PC-9 (cell line): ENCODE results near the gene VANGL1. TPM values are rescaled to one million over a fixed set of nuclear protein-coding genes. Genes with fewer than 3 reads are reported as not detected.

ENCODE experiments used
- BruUV-seq: library from RNA; stranded (reverse); fragments of 400-500 nt; replicated peaks from 2 replicates; lab custom pipeline; 2021; lab: Mats Ljungman, UMichigan
- CTCF ChIA-PET: fragments of 300-600 bp; sonication (Branson Sonifier 250); formaldehyde crosslinking; loops from one replicate; lab custom pipeline; 2022; ENCODE audit warnings: antibody characterized with exemption; lab: Charles Lee
- POLR2A ChIA-PET: fragments of 300-600 bp; sonication (Branson Sonifier 250); formaldehyde crosslinking; loops from one replicate; lab custom pipeline; 2022; ENCODE audit warnings: antibody characterized with exemption; ENCODE audit not compliant: unreplicated experiment; lab: Charles Lee
- DNase-seq, 2 experiments: peaks; one replicate each; pipeline versions ENCODE4 v3.0.0 to v3.0.0-alpha.2; 2015 to 2022; ENCODE audit warnings: mixed read lengths in 1 of 2
- H2AFZ ChIP-seq: fragments of 200-600 bp; sonication (generic); 2 replicates; pipeline ENCODE4 v1.8.1; 2017; ENCODE audit warnings: antibody characterized with exemption
- H3F3A ChIP-seq: fragments of 200-600 bp; sonication (generic); 2 replicates; pipeline ENCODE4 v1.8.1; 2017; ENCODE audit warnings: antibody characterized with exemption, mild to moderate bottlenecking, low read depth; ENCODE audit not compliant: insufficient read depth
- H3K27ac ChIP-seq: fragments of 200-600 bp; sonication (generic); 2 replicates; pipeline ENCODE4 v1.6.1; 2016; ENCODE audit warnings: mixed run types
- H3K27me3 ChIP-seq: fragments of 200-600 bp; sonication (generic); 2 replicates; pipeline ENCODE4 v1.6.1; 2016; ENCODE audit warnings: low read depth, mixed run types; ENCODE audit not compliant: insufficient read depth
- H3K36me3 ChIP-seq: fragments of 200-600 bp; sonication (generic); 2 replicates; pipeline ENCODE4 v1.6.1; 2016; ENCODE audit warnings: low read depth, mixed run types
- H3K4me1 ChIP-seq: fragments of 200-600 bp; sonication (generic); replicated peaks from 2 replicates; pipeline ENCODE4 v1.6.1; 2016; ENCODE audit warnings: mixed run types; ENCODE audit not compliant: insufficient read depth
- H3K4me2 ChIP-seq: fragments of 200-600 bp; sonication (generic); 2 replicates; pipeline ENCODE4 v1.6.1; 2017; ENCODE audit warnings: mixed run types
- H3K4me3 ChIP-seq: fragments of 200-600 bp; sonication (generic); 2 replicates; pipeline ENCODE4 v1.6.1; 2016; ENCODE audit warnings: mixed run types
- H3K79me2 ChIP-seq: fragments of 200-600 bp; sonication (generic); 2 replicates; pipeline ENCODE4 v1.6.1; 2017; ENCODE audit warnings: low read depth, mixed run types
- H3K9me2 ChIP-seq: fragments of 200-600 bp; sonication (generic); 2 replicates; pipeline ENCODE4 v1.8.1; 2017; ENCODE audit warnings: mild to moderate bottlenecking; ENCODE audit not compliant: insufficient read depth
- H3K9me3 ChIP-seq: fragments of 200-600 bp; sonication (generic); 2 replicates; pipeline ENCODE4 v1.8.1; 2016; ENCODE audit warnings: low read depth; ENCODE audit not compliant: insufficient read depth
- H4K20me1 ChIP-seq: fragments of 200-600 bp; sonication (generic); 2 replicates; pipeline ENCODE4 v1.8.1; 2017; ENCODE audit not compliant: insufficient read depth
- EZH2 ChIP-seq: fragments of 200-600 bp; sonication (generic); IDR thresholded peaks from 2 replicates; pipeline ENCODE4 v1.8.0; 2017; ENCODE audit warnings: antibody characterized with exemption, low read depth
- intact Hi-C: fragments of 100-400 bp; cut with micrococcal nuclease; formaldehyde crosslinking; loops from one replicate; pipeline ENCODE4 v1.10.0; 2022; ENCODE audit not compliant: unreplicated experiment
- total RNA-seq: library from RNA; stranded (reverse); gene quantifications from 2 replicates; pipeline ENCODE4 v1.2.3, GENCODE V29; 2021
- TF ChIP-seq, protein P1 (sequence below): fragments of 200-600 bp; sonication (generic); conservative IDR thresholded peaks from 2 replicates; pipeline ENCODE4 v1.6.1; 2017; ENCODE audit warnings: mixed run types, antibody characterized with exemption, mild to moderate bottlenecking, moderate library complexity

Gene VANGL1
- total RNA-seq, 1 experiment from 2014 or later = 43.0 TPM

DNA sequence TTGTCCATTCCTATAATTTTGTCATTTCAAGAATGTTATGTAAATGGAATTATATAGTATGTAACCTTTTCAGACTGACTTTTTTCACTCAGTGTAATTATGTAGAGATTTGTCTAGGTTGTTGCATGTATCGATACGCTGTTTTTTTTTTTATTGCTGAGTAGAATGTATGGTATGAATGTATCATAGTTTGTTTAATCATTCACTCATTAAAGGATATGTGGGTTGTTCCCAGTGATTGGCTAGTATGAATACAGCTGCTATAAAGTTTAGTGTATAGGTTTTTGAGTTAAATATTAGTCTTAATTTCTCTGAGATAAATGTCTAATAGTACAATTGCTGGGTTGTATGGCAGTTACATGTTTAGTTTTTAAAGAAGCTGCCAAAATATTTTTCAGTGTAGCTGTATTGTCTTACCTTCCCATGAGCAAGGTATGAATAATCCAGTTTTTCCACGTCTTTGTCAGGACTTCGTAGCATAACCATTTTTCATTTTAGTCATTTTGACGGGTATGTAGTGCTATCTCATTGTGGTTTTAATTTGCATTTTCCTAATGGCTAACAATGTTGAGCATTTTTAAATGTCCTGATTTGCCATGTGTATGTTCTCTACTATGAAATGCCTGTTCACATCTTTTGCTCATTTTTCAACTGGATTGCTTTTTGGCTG, 104.4 kb downstream of the VANGL1 start:
- no TSS peak for BruUV-seq
- Histone ChIP-seq H3K4me1 (peaks cover 15% of the 10 kb centered on the region), H3K4me2 (no peak overlapping the region), H3K27ac (no peak overlapping the region), H3K9me3 (no peaks in the 10 kb centered on the region), H3K36me3 (no peaks in the 10 kb centered on the region), H3K27me3 (no peaks in the 10 kb centered on the region), H3K79me2 (no peaks in the 10 kb centered on the region), H2AFZ (no peak overlapping the region), H3F3A (no peaks in the 10 kb centered on the region; the same call in 1 of the 2 replicates), H3K4me3 (no peak overlapping the region), H4K20me1 (no peaks in the 10 kb centered on the region), H3K9me2 (no peaks in the 10 kb centered on the region)
- ChIA-PET POLR2A (no interaction called here), CTCF (no interaction called here)
- DNase-seq = no peak
- TF ChIP-seq, protein P1, sequence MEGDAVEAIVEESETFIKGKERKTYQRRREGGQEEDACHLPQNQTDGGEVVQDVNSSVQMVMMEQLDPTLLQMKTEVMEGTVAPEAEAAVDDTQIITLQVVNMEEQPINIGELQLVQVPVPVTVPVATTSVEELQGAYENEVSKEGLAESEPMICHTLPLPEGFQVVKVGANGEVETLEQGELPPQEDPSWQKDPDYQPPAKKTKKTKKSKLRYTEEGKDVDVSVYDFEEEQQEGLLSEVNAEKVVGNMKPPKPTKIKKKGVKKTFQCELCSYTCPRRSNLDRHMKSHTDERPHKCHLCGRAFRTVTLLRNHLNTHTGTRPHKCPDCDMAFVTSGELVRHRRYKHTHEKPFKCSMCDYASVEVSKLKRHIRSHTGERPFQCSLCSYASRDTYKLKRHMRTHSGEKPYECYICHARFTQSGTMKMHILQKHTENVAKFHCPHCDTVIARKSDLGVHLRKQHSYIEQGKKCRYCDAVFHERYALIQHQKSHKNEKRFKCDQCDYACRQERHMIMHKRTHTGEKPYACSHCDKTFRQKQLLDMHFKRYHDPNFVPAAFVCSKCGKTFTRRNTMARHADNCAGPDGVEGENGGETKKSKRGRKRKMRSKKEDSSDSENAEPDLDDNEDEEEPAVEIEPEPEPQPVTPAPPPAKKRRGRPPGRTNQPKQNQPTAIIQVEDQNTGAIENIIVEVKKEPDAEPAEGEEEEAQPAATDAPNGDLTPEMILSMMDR = no peak
- no peak for TF ChIP-seq EZH2
- intact Hi-C loops = no loop called here

Other genes starting within 250 kb of the VANGL1 start
- gene CASQ2, start 126.7 kb downstream of the VANGL1 start, total RNA-seq = not detected in 2 replicates
- gene NHLH2, start 199.2 kb downstream of the VANGL1 start, total RNA-seq = not detected in 2 replicates